ENCODE measurements around the gene FASLG. TPM values are rescaled to one million over a fixed set of nuclear protein-coding genes. Genes with fewer than 3 reads are reported as not detected.
"Not testable (repeated sequence)": the region's sequence is repeated elsewhere in the genome, so short reads cannot be mapped to it uniquely, and the experiment has no call there.

The FASLG gene, protein sequence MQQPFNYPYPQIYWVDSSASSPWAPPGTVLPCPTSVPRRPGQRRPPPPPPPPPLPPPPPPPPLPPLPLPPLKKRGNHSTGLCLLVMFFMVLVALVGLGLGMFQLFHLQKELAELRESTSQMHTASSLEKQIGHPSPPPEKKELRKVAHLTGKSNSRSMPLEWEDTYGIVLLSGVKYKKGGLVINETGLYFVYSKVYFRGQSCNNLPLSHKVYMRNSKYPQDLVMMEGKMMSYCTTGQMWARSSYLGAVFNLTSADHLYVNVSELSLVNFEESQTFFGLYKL
- polyA plus RNA-seq (2012; ENCODE audit: low read depth, missing spikeins) = 0.10 TPM

DNA sequence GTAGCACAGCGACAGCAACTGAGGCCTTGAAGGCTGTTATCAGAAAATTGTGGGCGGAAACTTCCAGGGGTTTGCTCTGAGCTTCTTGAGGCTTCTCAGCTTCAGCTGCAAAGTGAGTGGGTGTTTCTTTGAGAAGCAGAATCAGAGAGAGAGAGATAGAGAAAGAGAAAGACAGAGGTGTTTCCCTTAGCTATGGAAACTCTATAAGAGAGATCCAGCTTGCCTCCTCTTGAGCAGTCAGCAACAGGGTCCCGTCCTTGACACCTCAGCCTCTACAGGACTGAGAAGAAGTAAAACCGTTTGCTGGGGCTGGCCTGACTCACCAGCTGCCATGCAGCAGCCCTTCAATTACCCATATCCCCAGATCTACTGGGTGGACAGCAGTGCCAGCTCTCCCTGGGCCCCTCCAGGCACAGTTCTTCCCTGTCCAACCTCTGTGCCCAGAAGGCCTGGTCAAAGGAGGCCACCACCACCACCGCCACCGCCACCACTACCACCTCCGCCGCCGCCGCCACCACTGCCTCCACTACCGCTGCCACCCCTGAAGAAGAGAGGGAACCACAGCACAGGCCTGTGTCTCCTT, at the start of gene FASLG:
Gene FASLG, plus strand, starts transcription at position 233 of the 583 bp plus-strand sequence. Its CDS starts 99 bp downstream, at position 332.
- FAIRE-seq (no peak), DNase-seq (ENCODE audit: insufficient read length, low spot score) (no peak)
- no peak for TF ChIP-seq POLR2AphosphoS5 (IDR thresholded peaks at IDR 0.05; ENCODE audit: low read depth, low read length)
- TF ChIP-seq TAF1 (IDR thresholded peaks at IDR 0.05; ENCODE audit: low read depth, low read length) = no peak
- no peak for TF ChIP-seq POLR2A (IDR thresholded peaks at IDR 0.05; ENCODE audit: low read depth, low read length)
- TF ChIP-seq PAX5 (IDR thresholded peaks at IDR 0.05; ENCODE audit: insufficient read depth, low read length, severe bottlenecking) = no peak
- TF ChIP-seq SPI1 (IDR thresholded peaks at IDR 0.05; ENCODE audit: low read depth, low read length) = no peak
- TF ChIP-seq POU2F2 (IDR thresholded peaks at IDR 0.05; ENCODE audit: low read depth, low read length) = no peak

DNA sequence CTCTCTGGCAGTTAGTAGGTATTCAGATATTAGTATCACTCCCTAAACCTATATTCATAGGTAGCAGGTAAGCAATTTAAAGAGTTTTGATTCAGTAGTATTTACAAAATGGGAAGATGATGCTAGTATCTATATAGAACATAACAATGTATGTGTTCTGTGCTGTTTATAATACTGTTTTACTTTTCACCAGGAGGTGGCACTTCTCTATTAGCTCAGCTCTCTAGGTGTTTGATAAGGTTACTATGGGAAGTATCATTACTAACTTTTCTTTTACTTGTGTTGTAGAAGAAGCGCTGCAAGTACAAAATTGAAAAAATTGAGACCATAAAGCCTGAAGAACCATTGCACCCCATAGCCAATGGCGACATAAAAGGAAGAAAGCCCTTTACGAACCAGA, 49.4 kb upstream of the FASLG start:
- FAIRE-seq (no peak), DNase-seq (ENCODE audit: insufficient read length, low spot score) (no peak)
- TF ChIP-seq SPI1 (IDR thresholded peaks at IDR 0.05; ENCODE audit: low read depth, low read length) (no peak), TAF1 (IDR thresholded peaks at IDR 0.05; ENCODE audit: low read depth, low read length) (no peak), POLR2A (IDR thresholded peaks at IDR 0.05; ENCODE audit: low read depth, low read length) (no peak), POLR2AphosphoS5 (IDR thresholded peaks at IDR 0.05; ENCODE audit: low read depth, low read length) (no peak), POU2F2 (IDR thresholded peaks at IDR 0.05; ENCODE audit: low read depth, low read length) (no peak), PAX5 (IDR thresholded peaks at IDR 0.05; ENCODE audit: insufficient read depth, low read length, severe bottlenecking) (no peak)

DNA sequence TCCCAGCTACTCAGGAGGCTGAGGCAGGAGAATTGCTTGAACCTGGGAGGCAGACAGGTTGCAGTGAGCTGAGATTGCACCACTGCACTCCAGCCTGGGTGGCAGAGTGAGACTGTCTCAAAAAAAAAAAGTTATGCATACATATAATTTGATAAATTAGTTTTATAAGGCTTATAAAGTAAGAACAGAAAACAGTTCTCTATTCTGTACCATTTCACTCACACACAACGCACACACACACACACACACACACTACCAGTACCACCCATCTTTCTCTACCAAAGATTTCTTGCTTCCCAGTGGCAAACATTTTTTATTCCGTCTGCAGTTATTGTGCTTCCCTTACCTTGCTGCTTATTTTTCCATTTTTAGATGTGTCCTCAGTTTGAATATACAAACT, 46.4 kb upstream of the FASLG start:
- no peak for FAIRE-seq
- no peak for TF ChIP-seq POU2F2 (IDR thresholded peaks at IDR 0.05; ENCODE audit: low read depth, low read length)
- no peak for DNase-seq (ENCODE audit: insufficient read length, low spot score)

DNA sequence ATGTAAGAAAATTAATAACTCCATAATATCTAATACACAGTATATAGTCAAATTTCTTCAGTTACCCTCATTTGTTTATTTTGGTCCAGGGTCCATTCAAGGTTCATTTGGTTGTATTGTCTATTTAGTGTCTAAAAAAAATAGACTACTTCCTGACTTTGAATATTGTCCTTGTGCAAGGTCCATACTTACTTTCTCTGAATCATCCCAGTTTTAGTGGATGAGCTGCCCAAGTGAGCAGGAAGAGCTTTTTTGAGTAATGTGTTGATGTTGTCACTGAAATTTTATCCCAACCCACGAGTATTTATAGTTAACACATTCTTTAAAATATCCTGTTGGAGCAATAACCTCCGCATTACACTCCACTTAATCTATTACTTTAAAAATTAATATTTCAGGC, 45.6 kb upstream of the FASLG start:
- FAIRE-seq = no peak
- TF ChIP-seq TAF1 (IDR thresholded peaks at IDR 0.05; ENCODE audit: low read depth, low read length) (no peak), POLR2A (IDR thresholded peaks at IDR 0.05; ENCODE audit: low read depth, low read length) (no peak), SPI1 (IDR thresholded peaks at IDR 0.05; ENCODE audit: low read depth, low read length) (no peak), POLR2AphosphoS5 (IDR thresholded peaks at IDR 0.05; ENCODE audit: low read depth, low read length) (no peak), PAX5 (IDR thresholded peaks at IDR 0.05; ENCODE audit: insufficient read depth, low read length, severe bottlenecking) (no peak)

DNA sequence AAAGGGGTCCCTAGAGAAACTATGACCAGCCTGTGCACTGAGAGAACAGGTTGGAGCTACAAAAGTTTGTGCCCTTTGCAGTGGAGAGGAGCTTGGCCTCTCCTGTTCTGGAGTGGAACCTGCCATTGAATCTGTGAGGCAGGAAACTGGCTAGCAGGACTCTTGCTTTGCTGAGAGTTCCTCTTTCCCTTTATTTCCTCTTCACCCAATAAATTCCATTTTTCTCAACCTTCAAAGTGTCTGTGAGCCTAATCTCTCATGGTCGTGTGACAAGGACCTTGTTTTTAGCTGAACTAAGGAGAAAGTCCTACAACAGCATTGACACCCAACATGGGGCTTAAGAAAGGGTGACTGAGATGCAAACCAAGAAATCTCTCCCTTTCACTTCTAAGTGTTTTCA, 42.7 kb upstream of the FASLG start:
- no peak for FAIRE-seq
- no peak for TF ChIP-seq POLR2A (IDR thresholded peaks at IDR 0.05; ENCODE audit: low read depth, low read length)
- TF ChIP-seq PAX5 (IDR thresholded peaks at IDR 0.05; ENCODE audit: insufficient read depth, low read length, severe bottlenecking) = no peak
- no peak for TF ChIP-seq POLR2AphosphoS5 (IDR thresholded peaks at IDR 0.05; ENCODE audit: low read depth, low read length)
- TF ChIP-seq SPI1 (IDR thresholded peaks at IDR 0.05; ENCODE audit: low read depth, low read length) = no peak
- TF ChIP-seq TAF1 (IDR thresholded peaks at IDR 0.05; ENCODE audit: low read depth, low read length) = no peak
- TF ChIP-seq POU2F2 (IDR thresholded peaks at IDR 0.05; ENCODE audit: low read depth, low read length) = no peak
- DNase-seq (ENCODE audit: insufficient read length, low spot score) = no peak

More for the DNA sequence above, 45.6 kb upstream of the FASLG start:
- DNase-seq (ENCODE audit: insufficient read length, low spot score) = no peak

DNA sequence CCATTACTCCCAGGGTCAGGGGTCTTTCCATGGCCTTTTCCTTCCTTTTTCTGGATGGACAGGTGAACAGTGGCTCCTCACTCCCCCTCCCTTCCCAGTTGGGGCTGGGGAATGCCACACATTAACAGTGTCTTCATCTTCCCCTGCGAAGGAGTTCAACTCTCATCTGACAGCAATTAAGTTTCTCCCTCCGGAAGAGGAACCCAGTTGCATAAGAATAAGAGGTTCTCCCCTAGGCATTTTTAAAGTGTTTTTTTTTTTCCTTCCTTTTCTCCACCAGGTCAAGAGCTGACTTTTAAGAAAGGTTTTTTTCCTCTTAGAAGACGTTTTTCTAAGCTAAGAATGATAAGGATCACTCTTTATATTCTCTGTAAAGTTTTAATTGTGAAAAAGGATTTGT, 42.3 kb upstream of the FASLG start:
- TF ChIP-seq POU2F2 (IDR thresholded peaks at IDR 0.05; ENCODE audit: low read depth, low read length) = no peak
- TF ChIP-seq PAX5 (IDR thresholded peaks at IDR 0.05; ENCODE audit: insufficient read depth, low read length, severe bottlenecking) = no peak
- TF ChIP-seq SPI1 (IDR thresholded peaks at IDR 0.05; ENCODE audit: low read depth, low read length) = no peak
- TF ChIP-seq POLR2AphosphoS5 (IDR thresholded peaks at IDR 0.05; ENCODE audit: low read depth, low read length) = no peak
- TF ChIP-seq POLR2A (IDR thresholded peaks at IDR 0.05; ENCODE audit: low read depth, low read length) = no peak
- no peak for TF ChIP-seq TAF1 (IDR thresholded peaks at IDR 0.05; ENCODE audit: low read depth, low read length)
- DNase-seq (ENCODE audit: insufficient read length, low spot score) (no peak), FAIRE-seq (no peak)

DNA sequence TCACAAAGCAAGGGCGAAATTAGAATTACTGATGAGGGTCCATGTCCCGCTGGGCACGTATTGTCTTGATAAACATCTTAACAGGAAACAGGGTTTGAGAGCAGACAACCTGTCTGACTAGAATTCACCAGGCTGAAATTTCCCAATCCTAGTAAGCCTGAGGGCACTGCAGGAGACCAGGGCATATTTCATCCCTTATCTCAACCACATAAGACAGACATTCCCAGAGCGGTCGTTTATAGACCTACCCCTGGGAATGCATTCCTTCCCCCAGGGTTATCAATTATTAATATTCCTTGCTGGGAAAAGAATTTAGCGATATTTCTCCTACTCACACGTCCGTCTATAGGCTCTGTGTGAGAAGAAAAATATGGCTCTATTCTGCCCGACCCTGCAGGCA, 38.3 kb upstream of the FASLG start:
- FAIRE-seq = not testable (repeated sequence)

DNA sequence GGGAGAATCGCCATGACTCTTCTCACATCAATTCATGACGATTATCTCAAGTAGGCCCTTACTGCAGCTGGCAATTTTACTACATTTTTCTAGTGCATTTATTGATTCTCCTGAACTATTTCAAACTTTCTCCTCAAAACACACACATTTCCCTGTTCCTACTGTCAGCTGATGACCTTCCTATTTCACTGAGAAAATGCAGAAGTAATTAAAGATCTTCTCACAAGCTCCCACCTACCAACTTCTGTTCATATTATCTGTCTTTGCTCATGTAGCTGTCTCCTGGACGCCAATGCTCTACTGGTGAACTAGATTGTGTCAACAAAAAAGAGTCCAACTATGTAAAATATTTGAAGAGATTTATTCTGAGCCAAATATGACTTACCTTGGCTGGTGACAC, 36.4 kb upstream of the FASLG start:
- no peak for TF ChIP-seq TAF1 (IDR thresholded peaks at IDR 0.05; ENCODE audit: low read depth, low read length)
- no peak for TF ChIP-seq PAX5 (IDR thresholded peaks at IDR 0.05; ENCODE audit: insufficient read depth, low read length, severe bottlenecking)
- no peak for DNase-seq (ENCODE audit: insufficient read length, low spot score)
- no peak for FAIRE-seq

More for the DNA sequence above, 38.3 kb upstream of the FASLG start:
- not testable (repeated sequence) for DNase-seq (ENCODE audit: insufficient read length, low spot score)

DNA sequence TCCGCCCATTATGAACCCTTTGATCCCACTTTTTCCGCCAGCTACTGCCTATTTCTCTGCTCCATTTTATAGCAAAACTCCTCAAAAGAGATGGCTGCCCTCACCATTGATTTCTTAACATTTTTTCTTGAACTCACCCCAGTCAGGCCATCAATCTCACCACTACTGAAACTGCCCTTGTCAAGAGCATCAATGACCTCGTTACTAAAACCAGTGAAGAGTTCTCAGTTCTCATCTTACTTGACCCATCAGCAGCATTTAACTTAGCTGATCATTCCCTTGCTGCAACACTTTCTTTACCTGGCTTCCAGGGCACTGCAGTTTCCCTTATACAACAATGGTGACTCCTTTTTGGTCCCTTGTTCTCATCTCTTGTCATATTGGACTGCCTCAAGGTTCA, 35.2 kb upstream of the FASLG start:
- TF ChIP-seq SPI1 (IDR thresholded peaks at IDR 0.05; ENCODE audit: low read depth, low read length) = 0 out of 2 replicates have a peak, but pooled peaks have one; percentile 4
- no peak for TF ChIP-seq POU2F2 (IDR thresholded peaks at IDR 0.05; ENCODE audit: low read depth, low read length)
- no peak for DNase-seq (ENCODE audit: insufficient read length, low spot score)
- peak; percentile 26 for FAIRE-seq

DNA sequence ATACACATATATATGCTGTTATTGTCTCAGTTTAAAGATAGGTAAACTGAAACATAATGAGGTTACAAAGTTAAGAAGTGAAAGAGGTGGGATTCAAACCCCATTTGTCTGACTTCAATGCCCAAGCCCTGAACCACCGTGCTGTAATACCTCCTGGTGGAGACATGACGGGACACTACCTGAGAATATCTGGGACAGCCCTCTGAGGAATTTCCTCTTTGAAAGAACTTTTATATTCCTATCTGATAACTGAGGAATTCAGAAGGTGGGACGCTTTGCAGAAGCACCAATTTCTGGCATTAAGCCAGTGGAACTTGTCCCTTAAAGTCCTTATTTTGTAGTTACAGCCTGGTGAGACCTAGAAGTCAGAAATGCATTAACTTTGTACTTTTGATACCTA, 32.1 kb upstream of the FASLG start:
- no peak for FAIRE-seq
- TF ChIP-seq POU2F2 (IDR thresholded peaks at IDR 0.05; ENCODE audit: low read depth, low read length) = no peak
- no peak for TF ChIP-seq POLR2A (IDR thresholded peaks at IDR 0.05; ENCODE audit: low read depth, low read length)
- TF ChIP-seq SPI1 (IDR thresholded peaks at IDR 0.05; ENCODE audit: low read depth, low read length) = no peak
- no peak for TF ChIP-seq POLR2AphosphoS5 (IDR thresholded peaks at IDR 0.05; ENCODE audit: low read depth, low read length)
- no peak for TF ChIP-seq TAF1 (IDR thresholded peaks at IDR 0.05; ENCODE audit: low read depth, low read length)
- TF ChIP-seq PAX5 (IDR thresholded peaks at IDR 0.05; ENCODE audit: insufficient read depth, low read length, severe bottlenecking) = no peak
- no peak for DNase-seq (ENCODE audit: insufficient read length, low spot score)
